Keratinocyte (primary cell): ENCODE results near the gene ZBTB20.

ENCODE experiments used
- CTCF ChIP-seq, 3 experiments: IDR thresholded peaks in 1 of 3; conservative IDR thresholded peaks in 1 of 3; optimal IDR thresholded peaks in 1 of 3; 2 replicates in 2 of 3; 3 replicates in 1 of 3; pipeline versions ENCODE3 to v1.5.1; 2011; ENCODE audit warnings: low read length in 3 of 3, mild to moderate bottlenecking in 3 of 3, moderate library complexity in 2 of 3, control low read depth in 1 of 3, inconsistent platforms in 1 of 3; ENCODE audit not compliant: insufficient read depth in 2 of 3; ENCODE audit errors: extremely low read depth in 1 of 3
- EZH2 ChIP-seq: IDR thresholded peaks from one replicate; pipeline ENCODE4 v1.6.1; 2012; ENCODE audit warnings: inconsistent platforms, mild to moderate bottlenecking, low read length, moderate library complexity

DNA sequence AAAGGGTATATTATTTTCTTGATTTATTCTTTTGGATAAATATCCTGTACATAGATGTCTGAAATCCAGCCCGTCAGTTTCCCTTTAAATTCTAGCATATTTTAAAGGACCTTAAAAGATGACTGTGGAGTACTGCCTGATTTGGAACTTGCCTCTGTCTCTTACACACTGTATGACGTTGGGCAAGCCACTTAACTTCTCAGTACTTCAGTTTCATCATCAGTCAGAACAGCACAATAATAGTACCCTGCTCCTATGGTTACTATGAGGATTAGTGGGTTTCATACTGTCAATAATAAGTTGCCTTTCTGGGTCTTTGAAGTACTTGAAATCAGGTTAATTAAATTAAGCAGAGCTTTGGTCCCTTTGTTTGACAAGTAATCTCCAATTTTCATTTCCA is 479.0 kb downstream of the ZBTB20 start:
- TF ChIP-seq CTCF (optimal IDR thresholded peaks at IDR 0.05 in 1 of 3, IDR thresholded peaks at IDR 0.05 in 1 of 3, conservative IDR thresholded peaks at IDR 0.05 in 1 of 3; ENCODE audit: extremely low read depth in 1 of 3, insufficient read depth in 2 of 3, low read length in 3 of 3) (no peak), EZH2 (no peak)
